ENCODE measurements around the gene PHYKPL.
"Not testable (repeated sequence)": the region's sequence is repeated elsewhere in the genome, so short reads cannot be mapped to it uniquely, and the experiment has no call there.

The PHYKPL gene

DNA sequence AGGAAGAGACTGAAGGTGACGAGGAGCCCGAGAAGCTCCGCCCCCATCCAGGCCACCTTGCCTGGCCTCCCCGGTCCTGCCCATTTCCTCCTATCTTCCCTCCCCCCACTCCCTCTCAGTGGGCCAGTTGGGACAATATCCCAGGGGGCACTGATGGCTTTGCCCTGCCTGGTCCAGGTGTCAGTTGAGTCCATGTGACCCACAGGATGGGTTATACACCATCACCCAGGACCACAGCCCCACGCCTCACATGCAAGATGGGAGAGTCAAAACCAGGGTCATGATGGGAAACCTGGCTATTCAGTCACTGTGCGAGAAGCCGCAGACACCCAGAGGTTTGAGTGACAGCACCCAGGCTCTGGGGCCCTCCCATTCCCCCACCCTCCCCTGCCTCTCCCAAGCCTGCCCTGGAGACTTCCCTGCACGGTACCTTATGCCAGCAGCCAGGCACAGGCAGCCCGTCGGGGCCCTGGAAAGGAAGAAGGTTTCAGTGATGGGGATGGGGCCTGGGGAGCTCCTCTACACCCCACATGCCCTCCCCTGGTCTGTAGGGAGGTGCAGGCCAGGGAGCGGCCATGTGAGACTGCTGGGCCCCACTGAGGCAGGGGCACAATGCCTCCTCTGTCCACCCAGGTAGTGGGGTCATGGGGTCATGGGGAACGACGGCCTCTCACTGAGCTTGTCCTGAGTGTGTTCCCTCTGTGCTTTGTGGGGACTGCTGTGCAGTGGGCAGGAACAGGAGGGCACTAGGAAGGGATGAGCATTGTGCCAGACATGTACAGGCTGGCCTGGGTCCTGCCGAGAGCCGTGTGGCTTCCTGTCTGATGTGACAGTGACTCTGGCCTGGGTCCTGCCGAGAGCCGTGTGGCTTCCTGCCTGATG, 6.3 kb upstream of the PHYKPL start:
- DNase-seq = no peak

DNA sequence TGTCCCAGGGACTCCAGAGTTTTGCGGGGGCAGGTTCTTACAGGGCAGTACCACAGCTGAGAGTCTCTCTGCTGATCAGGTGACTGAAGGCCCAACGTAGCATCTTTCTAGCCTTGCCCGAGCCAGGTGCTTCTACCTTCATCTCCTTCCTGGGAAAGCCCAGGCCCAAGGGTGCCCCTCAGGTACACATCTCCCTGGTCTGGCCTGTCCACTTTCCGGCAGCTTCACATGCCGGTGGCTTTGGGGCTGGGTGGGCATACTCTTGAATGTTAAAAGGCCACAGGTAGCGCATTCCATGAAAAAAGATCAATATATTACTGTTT, 5.7 kb upstream of the PHYKPL start:
- no peak for DNase-seq

DNA sequence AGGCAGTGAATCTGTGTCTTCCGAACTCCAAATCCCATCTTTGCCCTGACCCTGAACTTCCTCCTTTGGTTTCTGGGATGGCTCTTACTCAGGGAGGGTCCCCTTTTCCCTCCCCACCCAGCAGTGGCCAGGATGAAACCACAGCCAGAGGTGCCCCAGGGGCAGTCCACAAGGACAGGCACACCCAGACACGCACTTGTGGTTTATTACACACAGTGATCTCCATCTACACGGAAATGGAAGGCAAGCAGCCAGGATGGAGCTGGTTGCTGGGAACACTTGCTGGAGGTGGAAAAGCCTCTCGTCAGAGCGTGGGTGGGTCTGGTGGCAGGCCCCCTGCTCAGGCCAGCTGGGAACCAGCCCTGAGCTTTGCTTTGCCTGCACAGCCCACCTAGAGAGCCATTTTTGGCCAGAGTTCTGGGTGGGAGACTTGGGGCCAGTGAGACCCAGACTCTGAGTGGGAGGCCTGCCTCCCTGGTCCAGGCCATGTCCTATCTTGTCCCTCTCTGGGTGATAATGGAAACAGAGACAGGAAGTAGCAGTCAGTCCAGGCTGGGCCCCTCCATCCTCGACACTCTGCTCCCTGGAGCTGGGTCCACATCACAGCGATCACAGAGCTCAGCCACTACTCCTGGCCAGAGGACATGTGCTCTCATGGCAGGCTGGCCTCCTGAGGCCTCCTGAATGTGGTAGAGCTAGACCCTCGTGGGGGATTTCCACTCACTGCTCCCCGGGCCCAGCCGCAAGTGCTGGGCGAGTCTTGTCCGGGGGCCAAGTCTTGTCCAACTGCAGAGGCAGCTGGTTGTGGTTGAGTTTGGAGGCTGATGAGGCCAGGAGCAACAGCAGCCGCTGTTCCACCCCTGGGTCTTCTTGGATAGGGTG, 5.1 kb upstream of the PHYKPL start:
- no peak for DNase-seq

DNA sequence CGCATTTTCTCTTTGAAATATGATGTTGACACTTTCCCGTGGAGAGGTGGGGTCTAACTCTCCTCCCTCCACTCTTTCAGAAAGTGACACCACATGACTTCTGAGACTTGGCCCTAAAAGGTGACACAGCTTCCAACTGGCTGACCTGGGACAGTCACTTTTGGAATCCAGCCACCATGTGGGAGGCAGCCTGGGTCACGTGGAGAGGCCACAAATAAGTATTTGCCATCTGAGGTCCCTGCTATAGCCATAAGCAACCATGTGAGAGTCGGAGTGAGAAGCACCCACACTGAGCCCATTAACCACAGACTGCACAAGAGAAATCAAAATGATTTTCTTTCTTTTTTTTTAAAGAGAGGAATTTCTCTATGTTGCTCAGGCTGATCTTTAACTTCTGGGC, 4.1 kb upstream of the PHYKPL start:
- no peak for DNase-seq

DNA sequence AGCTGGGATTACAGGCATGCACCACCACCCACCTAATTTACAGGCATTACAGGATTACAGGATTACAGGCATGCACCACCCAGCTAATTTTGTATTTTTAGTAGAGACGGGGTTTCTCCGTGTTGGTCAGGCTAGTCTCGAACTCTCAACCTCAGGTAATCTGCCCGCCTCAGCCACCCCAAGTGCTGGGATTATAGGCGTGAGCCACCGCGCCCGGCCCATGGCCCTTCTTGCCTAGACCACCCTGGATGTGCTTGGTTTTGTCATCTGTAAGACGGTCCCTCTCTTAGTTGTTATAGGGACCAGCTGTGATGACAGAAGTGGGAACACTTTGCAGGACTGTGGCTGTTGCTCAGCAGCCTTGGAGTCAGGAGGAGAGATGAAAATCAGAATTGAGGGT, 3.5 kb upstream of the PHYKPL start:
- no peak for DNase-seq

DNA sequence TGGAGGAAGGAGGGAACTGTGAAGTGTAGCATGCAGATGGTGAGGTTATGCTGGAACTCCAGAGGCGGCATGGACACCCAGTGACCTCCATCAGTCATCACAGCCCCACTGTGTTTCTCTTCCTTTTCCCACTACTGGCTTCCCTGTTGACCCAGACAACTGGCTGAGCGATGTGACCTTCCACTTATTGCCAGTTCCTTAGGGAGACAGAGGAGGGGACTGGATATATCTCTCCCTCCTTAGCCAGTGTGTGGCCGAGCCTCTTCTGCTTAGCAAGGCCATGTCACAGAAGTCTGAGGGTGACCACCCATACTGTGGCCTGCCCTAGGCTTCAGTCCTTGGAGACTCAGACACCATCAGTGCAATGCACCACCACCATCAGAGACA, 3.0 kb upstream of the PHYKPL start:
- no peak for DNase-seq

DNA sequence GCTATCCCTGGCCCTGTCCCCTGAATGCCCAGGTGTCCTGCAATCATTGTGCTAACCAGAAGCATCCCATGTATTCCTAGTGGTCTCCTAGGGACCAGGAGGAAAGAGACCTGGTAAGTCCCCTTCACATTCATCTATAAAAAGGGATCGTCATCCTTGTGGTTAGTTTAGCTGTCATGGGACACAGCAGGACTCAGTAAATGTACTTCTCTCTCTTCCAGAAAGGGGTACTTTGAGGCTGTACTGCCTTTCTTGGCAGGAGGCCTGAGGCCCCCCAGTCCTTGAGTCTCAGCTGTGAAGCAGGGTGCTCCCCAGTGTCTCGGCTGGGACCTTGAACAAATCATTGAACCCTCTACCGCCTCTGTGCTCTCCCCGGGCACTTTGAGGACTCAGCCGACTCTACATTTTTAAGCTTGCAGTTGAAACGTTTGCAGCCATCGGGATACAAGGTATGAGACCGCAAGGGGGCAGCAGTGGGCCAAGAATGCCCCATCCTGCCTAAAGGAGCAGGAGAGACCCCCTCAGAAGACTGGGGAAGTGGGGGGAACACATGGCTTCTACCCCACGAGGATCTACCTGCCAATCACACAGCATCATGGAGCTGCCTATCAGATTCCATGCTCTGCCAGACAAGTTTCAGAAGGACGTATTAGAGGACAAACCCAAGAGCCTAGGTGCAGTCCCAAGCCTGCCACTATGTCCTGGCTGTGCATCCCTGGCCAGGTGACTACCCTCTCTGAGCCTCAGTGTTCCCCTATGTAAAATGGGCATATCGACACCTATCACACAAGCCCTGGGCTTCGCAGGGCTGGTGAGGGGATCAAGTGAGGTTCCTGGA, 2.4 kb upstream of the PHYKPL start:
- peak; percentile 88 to 90 for DNase-seq

DNA sequence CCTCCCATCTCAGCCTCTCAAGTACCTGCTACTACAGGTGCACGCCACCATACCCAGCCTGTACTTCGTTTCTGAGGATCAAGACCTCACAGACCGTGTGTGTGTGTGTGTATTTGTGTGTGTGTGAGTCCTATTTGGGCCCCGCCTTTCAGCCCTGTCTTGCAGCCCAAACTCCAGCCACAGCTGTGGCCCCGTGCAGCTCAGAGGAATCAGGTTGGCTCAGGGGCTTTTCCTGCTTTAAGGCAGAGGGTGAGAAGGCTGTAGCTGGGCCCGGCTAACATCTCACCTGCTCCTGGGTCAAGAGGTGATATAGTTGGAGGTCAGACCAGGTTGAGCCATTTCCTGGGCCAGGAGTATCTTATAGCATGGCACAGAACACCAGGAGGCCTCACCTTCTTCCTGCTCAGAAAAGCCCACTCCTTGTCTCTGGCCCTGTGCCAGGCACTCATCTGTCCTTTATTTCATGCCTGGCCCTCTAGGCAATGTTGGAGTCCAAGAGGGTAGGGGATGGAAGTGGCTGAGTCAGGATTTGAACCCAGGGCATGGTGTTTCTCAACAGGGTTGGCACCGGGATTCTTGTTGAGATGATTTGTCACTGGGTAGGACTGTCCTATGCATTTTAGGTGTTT, 1.6 kb upstream of the PHYKPL start:
- no peak for DNase-seq

DNA sequence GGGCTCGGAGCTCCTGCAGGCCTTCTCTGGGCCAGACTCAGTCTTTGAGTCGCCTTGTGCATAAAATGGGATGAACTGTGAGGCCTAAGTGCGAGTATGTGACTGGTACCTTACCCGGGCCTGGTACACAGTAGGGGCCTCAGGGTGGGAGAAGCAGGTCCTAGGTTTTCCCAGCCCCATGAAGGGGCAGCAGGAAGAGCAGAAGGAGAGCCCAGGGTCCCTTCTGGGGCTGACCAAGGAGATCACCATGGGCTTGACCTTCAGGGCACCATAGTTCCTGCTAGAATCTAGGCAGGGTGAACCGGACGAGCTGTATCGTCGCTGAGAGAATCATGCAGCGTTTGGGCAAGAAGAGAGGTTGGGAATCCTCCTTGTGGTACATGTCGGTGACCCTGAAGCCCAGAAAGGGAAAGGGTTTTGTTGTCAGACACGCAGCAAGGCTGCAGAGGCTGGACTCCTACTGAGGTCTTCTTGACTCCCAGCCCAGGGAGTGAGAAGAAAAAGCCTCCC, 373 bp upstream of the PHYKPL start:
- DNase-seq = no peak

DNA sequence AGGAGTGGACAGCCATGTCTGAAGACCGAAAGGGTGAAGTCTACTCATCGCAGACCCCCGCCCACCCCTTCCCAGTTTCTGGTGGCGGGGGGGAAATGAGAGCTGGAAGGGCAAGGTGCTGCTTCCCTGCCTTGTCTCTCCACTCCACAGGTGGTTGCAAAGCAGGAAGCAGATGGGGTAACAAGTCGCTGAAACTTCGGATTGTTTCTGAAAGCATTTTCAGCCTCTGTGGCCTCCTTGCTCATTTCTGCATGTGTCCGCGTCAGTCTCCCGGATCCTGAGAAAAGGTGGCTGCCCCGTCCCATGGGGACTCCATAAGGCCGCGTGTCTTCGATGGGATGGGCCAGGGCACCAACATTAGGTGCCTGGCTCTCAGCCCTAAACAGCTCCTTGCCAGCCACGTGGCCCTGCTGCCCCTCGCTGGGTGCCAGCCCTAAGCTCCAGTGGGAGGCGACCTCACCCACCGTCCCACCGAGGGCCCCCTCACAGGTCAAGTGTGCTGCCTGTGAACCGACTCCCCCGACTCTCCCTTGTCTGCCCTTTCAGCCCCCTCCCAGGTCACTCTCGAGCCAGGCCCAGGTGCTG, 971 bp downstream of the PHYKPL start:
- DNase-seq = no peak

DNA sequence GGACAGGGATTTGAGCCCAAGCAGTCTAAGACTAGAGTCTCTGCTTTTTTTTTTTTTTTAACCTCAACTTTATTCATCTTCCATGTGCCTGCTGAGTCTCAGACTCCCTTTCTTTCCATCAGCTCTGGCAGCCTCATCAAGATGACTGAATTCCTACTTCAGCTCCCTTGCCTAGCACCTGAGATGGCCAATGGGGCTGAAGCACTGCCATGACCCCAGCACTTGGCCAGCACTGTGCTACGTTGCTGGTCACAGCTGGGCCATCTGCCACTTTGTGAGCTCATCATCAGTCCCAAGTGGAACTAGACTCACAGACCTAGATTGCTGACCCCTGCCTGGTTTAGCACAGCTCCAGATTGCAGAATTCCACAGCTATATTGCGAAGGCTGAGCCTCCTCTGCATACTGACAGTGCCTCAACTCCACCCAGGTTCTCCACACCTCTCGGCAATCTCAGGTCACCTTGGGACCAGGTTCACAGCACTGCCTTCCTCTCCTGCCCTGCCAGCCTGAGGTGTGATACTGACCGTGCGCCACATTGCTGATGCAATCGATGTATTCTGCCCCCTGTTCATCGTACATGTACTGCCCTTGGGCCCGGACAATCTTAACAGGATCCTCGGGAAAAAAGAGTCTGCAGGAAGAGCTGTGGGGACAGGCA, 1.6 kb downstream of the PHYKPL start:
- no peak for DNase-seq

DNA sequence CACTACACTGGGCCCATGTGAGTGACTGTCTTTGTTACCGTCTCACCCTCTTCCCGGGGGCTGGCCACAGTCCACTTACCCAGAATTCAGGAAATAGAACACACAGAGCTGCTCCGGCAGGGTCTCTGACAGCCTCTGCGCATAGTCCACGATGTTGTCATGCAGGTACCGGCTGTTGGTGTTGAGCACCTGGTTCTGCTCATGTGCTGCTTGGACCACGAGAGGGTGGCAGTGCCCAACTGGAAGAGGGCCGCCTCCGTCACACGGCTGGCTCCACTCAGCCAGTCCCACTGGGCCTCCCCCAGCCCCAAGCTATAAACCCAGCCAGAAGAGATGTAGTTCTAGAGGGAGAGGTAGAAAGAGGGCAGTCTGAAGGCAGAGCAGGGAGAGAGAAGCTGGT, 2.7 kb downstream of the PHYKPL start:
- no peak for DNase-seq

DNA sequence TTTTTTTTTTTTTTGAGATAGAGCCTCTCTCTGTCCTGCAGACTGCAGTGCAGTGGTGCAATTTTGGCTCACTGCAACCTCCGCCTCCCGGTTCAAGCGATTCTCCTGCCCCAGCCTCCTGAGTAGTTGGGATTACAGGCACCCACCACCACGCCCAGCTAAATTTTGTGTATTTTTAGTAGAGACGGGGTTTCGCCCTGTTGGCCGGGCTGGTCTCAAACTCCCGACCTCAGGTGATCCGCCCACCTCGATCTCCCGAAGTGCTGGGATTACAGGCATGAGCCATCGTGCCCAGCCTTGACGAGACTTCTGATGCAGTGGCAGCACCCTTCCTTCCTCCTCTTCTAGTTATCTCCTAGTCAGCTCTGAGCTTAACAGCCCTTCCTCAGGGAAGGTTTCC, 3.5 kb downstream of the PHYKPL start:
- DNase-seq = not testable (repeated sequence)

DNA sequence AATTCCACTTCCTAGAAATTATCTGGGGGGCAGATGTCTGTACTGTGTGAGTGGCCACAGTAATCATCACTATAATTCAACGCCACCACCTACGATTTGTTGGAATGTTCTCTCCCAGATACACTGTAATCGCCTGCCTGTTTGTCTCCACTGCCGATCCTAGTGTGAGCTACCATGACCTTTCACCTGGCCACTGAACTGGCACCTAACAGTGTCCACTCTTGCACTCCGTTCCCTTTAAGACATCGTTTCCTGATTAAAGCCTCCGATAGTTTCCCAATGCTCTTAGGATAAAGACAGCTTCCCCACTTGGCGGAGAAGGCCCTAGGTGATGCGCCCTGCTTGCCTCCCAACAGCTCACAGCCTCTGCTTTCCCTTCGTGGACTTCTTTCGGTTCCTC, 4.0 kb downstream of the PHYKPL start:
- no peak for DNase-seq

DNA sequence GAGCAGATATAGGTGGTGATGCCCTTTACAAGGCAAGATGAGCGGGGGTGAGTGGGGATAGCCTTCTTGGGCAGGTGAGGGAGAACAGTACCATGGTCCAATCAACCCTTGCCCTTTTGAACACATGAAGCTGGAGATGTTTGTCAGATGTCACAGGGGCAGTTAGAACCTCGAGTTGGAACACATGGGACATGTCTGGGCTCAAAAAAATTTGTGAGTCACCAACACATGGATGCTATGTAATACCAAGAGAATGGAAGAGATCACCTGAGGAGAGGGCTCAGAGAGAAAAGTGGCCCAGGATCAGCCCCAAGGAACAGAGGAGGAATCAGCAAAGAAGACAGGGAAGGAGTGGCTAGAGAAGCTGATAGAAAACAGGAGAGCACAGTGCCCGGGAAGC, 4.7 kb downstream of the PHYKPL start:
- no peak for DNase-seq

DNA sequence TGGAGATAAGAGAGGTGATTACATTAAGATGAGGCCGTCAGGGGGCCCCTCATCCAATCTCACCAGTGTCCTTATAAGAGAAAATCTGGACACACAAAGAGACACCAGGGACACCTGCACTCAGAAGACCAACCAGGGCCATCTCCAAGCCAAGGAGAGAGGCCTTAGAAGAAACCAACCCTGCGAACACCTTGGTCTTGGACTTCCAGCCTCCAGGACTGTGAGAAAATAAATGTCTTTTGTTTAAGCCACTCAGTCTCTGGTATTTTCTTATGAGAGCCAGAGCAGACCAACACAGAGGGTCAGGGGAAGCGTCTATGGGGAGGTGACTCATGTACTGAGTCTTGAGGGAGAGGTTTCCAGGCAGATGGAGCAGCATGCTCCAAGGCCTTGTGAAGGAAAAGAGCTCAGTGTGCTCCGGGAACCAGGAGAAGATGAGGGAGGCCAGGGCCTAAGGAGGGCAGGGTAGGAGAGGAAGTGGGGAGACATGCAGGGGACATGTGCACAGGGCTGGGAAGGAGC, 5.4 kb downstream of the PHYKPL start:
- no peak for DNase-seq

DNA sequence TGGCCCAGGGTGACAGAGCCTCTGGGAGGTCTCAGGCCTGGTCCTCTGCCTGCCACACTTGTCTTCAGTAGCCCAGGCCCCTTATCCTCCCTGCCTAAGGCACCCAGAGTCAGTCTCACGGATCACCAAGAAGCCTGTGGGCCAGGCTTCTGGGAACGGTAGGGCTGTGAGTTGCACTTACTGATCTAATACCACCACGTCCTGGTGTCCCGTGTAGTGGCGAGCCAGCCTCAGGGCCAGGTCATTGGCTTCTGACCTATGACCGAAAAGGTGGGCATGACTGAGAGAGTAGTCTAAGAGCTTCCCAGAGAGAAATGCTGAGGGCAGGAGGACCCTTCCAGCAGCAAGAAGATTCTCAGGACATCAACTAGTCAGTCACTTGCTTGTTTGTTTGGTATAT, 7.4 kb downstream of the PHYKPL start:
- no peak for DNase-seq

DNA sequence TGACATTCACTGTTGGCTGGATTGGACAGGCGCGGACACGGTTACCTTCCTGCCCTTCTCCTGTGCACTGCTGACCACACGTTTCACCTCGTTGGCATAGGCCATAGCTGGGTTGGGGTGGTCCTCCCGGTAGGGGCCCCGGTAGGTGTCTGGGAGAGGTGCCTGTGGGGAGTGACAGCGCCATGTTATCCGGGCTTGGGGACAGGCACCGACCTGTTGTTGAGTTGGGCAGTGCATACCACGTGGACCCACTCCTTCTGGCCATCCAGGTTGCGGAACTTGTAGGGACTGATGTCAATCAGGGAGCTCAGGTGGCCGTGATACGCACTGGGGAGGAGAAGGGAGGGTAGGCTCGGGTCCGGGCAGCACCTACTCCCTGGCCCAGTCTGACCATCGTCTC, 8.2 kb downstream of the PHYKPL start:
- DNase-seq = no peak

DNA sequence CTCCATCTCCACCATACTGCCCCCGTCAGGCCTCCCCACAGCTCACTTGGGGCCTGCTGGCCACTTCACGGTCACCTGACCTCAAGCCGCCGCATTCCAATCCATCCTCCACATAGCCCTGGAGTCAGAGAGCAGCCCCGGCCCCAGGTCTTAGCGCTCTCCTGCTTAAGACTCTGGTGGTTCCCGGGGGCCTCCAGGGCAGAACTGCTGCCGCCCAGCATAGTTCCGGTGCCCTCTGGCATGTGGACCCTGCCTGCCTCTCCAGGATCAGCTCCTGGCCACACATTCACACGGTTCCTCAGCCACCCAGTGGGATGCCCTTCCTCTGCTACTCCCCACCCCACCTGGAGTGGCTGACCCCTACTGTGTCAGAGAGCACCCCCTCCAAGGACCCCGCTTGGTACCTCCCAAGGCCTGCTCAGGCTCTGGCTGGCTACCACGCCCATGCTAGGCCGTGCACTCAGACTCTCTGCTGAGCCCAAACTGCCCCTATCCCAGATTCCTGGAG, 8.7 kb downstream of the PHYKPL start:
- no peak for DNase-seq

DNA sequence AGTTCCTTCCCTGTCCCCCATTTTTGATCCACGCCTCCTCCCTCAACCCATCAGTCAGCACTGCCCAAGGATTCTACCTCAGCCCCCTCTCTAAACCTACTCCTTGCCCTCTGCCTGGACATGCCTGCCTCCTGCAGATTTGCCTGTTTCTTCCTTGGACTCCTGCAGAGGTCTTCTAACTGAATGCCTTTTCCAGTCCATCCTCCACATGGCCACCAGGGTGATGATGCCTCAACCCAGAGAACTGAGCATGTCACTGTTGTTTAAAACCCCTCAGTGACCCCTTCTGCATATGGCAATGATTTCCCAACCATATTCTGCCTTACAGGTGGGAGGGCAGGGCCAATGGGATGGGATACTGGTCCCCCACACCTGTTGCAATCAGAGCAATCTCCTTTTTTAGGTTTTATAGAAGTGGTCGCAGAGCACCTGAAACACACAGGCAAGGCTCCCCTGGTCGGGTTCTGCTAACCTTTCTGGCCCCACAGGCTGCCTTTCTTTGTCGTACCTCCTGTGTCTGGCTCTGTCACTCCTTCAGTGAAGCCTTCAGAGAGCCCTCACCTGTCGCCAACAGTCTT, 9.3 kb downstream of the PHYKPL start:
- DNase-seq = no peak

DNA sequence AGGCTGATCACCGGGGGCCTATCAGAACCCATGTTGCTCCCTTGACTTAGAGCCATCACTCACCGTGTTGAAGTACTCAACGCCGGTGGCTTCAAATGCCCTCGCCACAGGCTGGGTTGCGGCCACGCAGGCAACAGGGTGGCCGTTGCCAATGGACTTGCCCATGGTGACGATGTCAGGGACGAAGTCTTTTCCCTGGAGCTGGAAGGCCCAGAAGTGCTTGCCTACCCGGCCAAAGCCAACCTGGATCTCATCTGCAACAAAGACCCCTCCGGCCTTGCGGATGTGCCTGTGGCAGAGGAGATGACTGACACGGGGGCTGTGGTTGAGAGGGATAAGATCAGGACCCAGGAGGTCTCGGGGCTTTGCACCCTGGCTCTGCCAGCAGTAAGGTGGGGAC, 10.3 kb downstream of the PHYKPL start:
- no peak for DNase-seq
